ENCODE results near the gene PGGT1B. TPM values are rescaled to one million over a fixed set of nuclear protein-coding genes. Genes with fewer than 3 reads are reported as not detected.

PGGT1B gene
- total RNA-seq, 4 donors from 2014 or later = 2.3 to 35.5 (median 19.3) TPM

- Histone ChIP-seq H3K4me3 (no peak overlapping the region), H3K36me3 (no peaks in the 10 kb centered on the region), H3K27ac (no peak overlapping the region), H3K27me3 (no peaks in the 10 kb centered on the region), H3K9me3 (no peaks in the 10 kb centered on the region), H3K4me1 (no peaks in the 10 kb centered on the region)
- no peak for DNase-seq
- TF ChIP-seq POLR2A (IDR thresholded peaks at IDR 0.05) (no peak), CTCF (IDR thresholded peaks at IDR 0.05) (no peak)
- intact Hi-C loops (cut with DNase I; ENCODE audit: low total_unique reads) = no loop called here
Measured at GRCh38 chr5:115227281-115227680, 35.4 kb downstream of the PGGT1B start.

GRCh38 chr5:115214541-115214940, 48.1 kb downstream of the PGGT1B start:
- TF ChIP-seq POLR2A (IDR thresholded peaks at IDR 0.05) = no peak
- no peak for TF ChIP-seq CTCF (IDR thresholded peaks at IDR 0.05)
- H3K36me3 ChIP-seq = no peaks in the 10 kb centered on the region

GRCh38 chr5:115209279-115209678, 53.4 kb downstream of the PGGT1B start:
- intact Hi-C loops (cut with DNase I; ENCODE audit: low total_unique reads) = no loop called here
- H3K27ac ChIP-seq = no peak overlapping the region
- TF ChIP-seq POLR2A (IDR thresholded peaks at IDR 0.05) = no peak
- no peak for TF ChIP-seq CTCF (IDR thresholded peaks at IDR 0.05)
- H3K36me3 ChIP-seq = no peaks in the 10 kb centered on the region
- H3K4me1 ChIP-seq = no peaks in the 10 kb centered on the region
- no peak for DNase-seq
- H3K9me3 ChIP-seq = no peaks in the 10 kb centered on the region
- H3K4me3 ChIP-seq = no peak overlapping the region
- no peaks in the 10 kb centered on the region for H3K27me3 ChIP-seq

More at GRCh38 chr5:115214541-115214940, 48.1 kb downstream of the PGGT1B start:
- intact Hi-C loops (cut with DNase I; ENCODE audit: low total_unique reads) = no loop called here
- H3K4me3 ChIP-seq = no peak overlapping the region
- H3K9me3 ChIP-seq = no peaks in the 10 kb centered on the region
- H3K27ac ChIP-seq = no peak overlapping the region
- no peaks in the 10 kb centered on the region for H3K4me1 ChIP-seq
- DNase-seq = no peak
- H3K27me3 ChIP-seq = no peaks in the 10 kb centered on the region

- intact Hi-C loops (cut with DNase I; ENCODE audit: low total_unique reads) = no loop called here
- Histone ChIP-seq H3K27me3 (no peaks in the 10 kb centered on the region), H3K27ac (no peak overlapping the region), H3K4me3 (no peak overlapping the region), H3K36me3 (no peaks in the 10 kb centered on the region), H3K9me3 (no peaks in the 10 kb centered on the region), H3K4me1 (no peaks in the 10 kb centered on the region)
- no peak for DNase-seq
- TF ChIP-seq POLR2A (IDR thresholded peaks at IDR 0.05) (no peak), CTCF (IDR thresholded peaks at IDR 0.05) (no peak)
Measured at GRCh38 chr5:115202952-115203351, 59.7 kb downstream of the PGGT1B start.

- Histone ChIP-seq H3K36me3 (no peaks in the 10 kb centered on the region), H3K27me3 (no peaks in the 10 kb centered on the region), H3K4me1 (no peaks in the 10 kb centered on the region), H3K9me3 (no peaks in the 10 kb centered on the region), H3K27ac (no peak overlapping the region), H3K4me3 (no peak overlapping the region)
- DNase-seq = no peak
- TF ChIP-seq POLR2A (IDR thresholded peaks at IDR 0.05) = no peak
- TF ChIP-seq CTCF (IDR thresholded peaks at IDR 0.05) = no peak
- intact Hi-C loops (cut with DNase I; ENCODE audit: low total_unique reads) = no loop called here
Measured at GRCh38 chr5:115196161-115196560, 66.5 kb downstream of the PGGT1B start.

All from uterus (tissue), 4 donors.